Forelimb muscle (tissue), 1 donor: ENCODE results near the gene HENMT1. TPM values are rescaled to one million over a fixed set of nuclear protein-coding genes. Genes with fewer than 3 reads are reported as not detected.
"Not testable (repeated sequence)": the region's sequence is repeated elsewhere in the genome, so short reads cannot be mapped to it uniquely, and the experiment has no call there.

Experiments used
- DNase-seq: peaks from one replicate; pipeline ENCODE4 v3.0.0-alpha.2; 2013; ENCODE audit warnings: low read depth
- polyA plus RNA-seq: library from polyadenylated mRNA; unstranded; fragments of 120-200 nt; gene quantifications from one replicate; pipeline ENCODE4 v1.2.1, GENCODE V29; 2013; ENCODE audit not compliant: insufficient read length

The HENMT1 gene
- polyA plus RNA-seq = 21.4 TPM

GRCh38 chr1:108661030-108661609 lies at the start of gene HENMT1:
Gene HENMT1 (minus strand): TSS chr1:108661093. CDS start chr1:108659884, 1,209 bp downstream.
- DNase-seq = peak; percentile 38

GRCh38 chr1:108708691-108709660 lies 48.1 kb upstream of the HENMT1 start:
- no peak for DNase-seq

- DNase-seq = no peak
Observed at GRCh38 chr1:108706643-108707042, 45.8 kb upstream of the HENMT1 start.

- no peak for DNase-seq
Observed at GRCh38 chr1:108704496-108704895, 43.6 kb upstream of the HENMT1 start.

- no peak for DNase-seq
Observed at GRCh38 chr1:108703939-108704338, 43.0 kb upstream of the HENMT1 start.

GRCh38 chr1:108702109-108702508 lies 41.2 kb upstream of the HENMT1 start:
- DNase-seq = not testable (repeated sequence)

GRCh38 chr1:108701176-108701849 lies 40.4 kb upstream of the HENMT1 start:
- DNase-seq = no peak

- DNase-seq = no peak
Observed at GRCh38 chr1:108699375-108700332, 38.8 kb upstream of the HENMT1 start.

- no peak for DNase-seq
Observed at GRCh38 chr1:108695535-108695934, 34.6 kb upstream of the HENMT1 start.

GRCh38 chr1:108692724-108693655 lies 32.1 kb upstream of the HENMT1 start:
- DNase-seq = peak; percentile 58

- DNase-seq = peak; percentile 78
Observed at GRCh38 chr1:108691942-108692723, 31.2 kb upstream of the HENMT1 start, which contains the start of gene PRPF38B. Gene PRPF38B (plus strand): TSS chr1:108692310. CDS start chr1:108692592, 282 bp downstream.

GRCh38 chr1:108691128-108691941 lies 30.4 kb upstream of the HENMT1 start:
- no peak for DNase-seq

GRCh38 chr1:108686614-108687313 lies 25.9 kb upstream of the HENMT1 start:
- DNase-seq = no peak

GRCh38 chr1:108685529-108685928 lies 24.6 kb upstream of the HENMT1 start:
- DNase-seq = no peak

- DNase-seq = not testable (repeated sequence)
Observed at GRCh38 chr1:108681701-108682100, 20.8 kb upstream of the HENMT1 start.

GRCh38 chr1:108679586-108680213 lies 18.8 kb upstream of the HENMT1 start:
- DNase-seq = no peak

- DNase-seq = no peak
Observed at GRCh38 chr1:108678706-108679105, 17.8 kb upstream of the HENMT1 start.
